Common myeloid progenitor, CD34-positive (primary cell): ENCODE data around the gene HDGFL2.

Source experiments
- CTCF ChIA-PET: fragments of 350-600 bp; sonication (Branson Sonifier 250); formaldehyde crosslinking; loops from one replicate; lab custom pipeline; 2021; ENCODE audit warnings: antibody characterized with exemption; lab: Charles Lee
- POLR2A ChIA-PET: fragments of 350-600 bp; sonication (Branson Sonifier 250); formaldehyde crosslinking; loops from one replicate; lab custom pipeline; 2021; ENCODE audit warnings: antibody characterized with exemption; lab: Charles Lee
- DNase-seq, 3 donors: peaks; one replicate each; pipeline versions ENCODE4 v3.0.0 to v3.0.0-alpha.2; 2013
- H3K27ac ChIP-seq, 2 experiments: 1 replicate in 1 of 2; 2 replicates in 1 of 2; pipeline ENCODE4 v1.7.0; 2013; ENCODE audit warnings: inconsistent platforms in 2 of 2, low read length in 2 of 2, mild to moderate bottlenecking in 2 of 2, low read depth in 1 of 2, moderate library complexity in 1 of 2; ENCODE audit not compliant: severe bottlenecking in 2 of 2, insufficient read depth in 1 of 2, poor library complexity in 1 of 2
- H3K27me3 ChIP-seq, 5 experiments: replicated peaks in 2 of 5; 1 replicate in 3 of 5; 2 replicates in 2 of 5; pipeline versions ENCODE4 v1.6.1 to v1.7.0; 2013; ENCODE audit warnings: low read length in 4 of 5, mild to moderate bottlenecking in 2 of 5, moderate library complexity in 2 of 5, inconsistent platforms in 1 of 5; ENCODE audit not compliant: insufficient read depth in 5 of 5, control insufficient read depth in 4 of 5
- H3K36me3 ChIP-seq, 4 experiments: 1 replicate in 2 of 4; 2 replicates in 2 of 4; pipeline versions ENCODE4 v1.6.1 to v1.7.0; 2013; ENCODE audit warnings: low read length in 3 of 4, control low read depth in 1 of 4, mild to moderate bottlenecking in 1 of 4; ENCODE audit not compliant: control insufficient read depth in 4 of 4, insufficient read depth in 4 of 4
- H3K4me1 ChIP-seq, 4 experiments: 1 replicate in 3 of 4; 2 replicates in 1 of 4; pipeline versions ENCODE4 v1.6.1 to v1.7.1; 2013; ENCODE audit warnings: low read length in 3 of 4, mild to moderate bottlenecking in 3 of 4, control low read depth in 1 of 4, inconsistent platforms in 1 of 4, moderate library complexity in 1 of 4; ENCODE audit not compliant: control insufficient read depth in 4 of 4, insufficient read depth in 4 of 4; ENCODE audit errors: control extremely low read depth in 1 of 4
- H3K4me3 ChIP-seq, 7 experiments: 1 replicate in 4 of 7; 2 replicates in 3 of 7; pipeline versions ENCODE4 v1.5.1 to v1.7.0; 2013; ENCODE audit warnings: mild to moderate bottlenecking in 7 of 7, low read length in 6 of 7, moderate library complexity in 6 of 7, inconsistent platforms in 2 of 7, low read depth in 2 of 7, control low read depth in 1 of 7; ENCODE audit not compliant: insufficient read depth in 4 of 7, control insufficient read depth in 1 of 7; ENCODE audit errors: extremely low read depth in 1 of 7
- H3K9me3 ChIP-seq, 5 experiments: 1 replicate in 4 of 5; 2 replicates in 1 of 5; pipeline versions ENCODE4 v1.6.1 to v1.7.1; 2013; ENCODE audit warnings: low read length in 4 of 5, mild to moderate bottlenecking in 2 of 5, inconsistent platforms in 1 of 5, low read depth in 1 of 5, moderate library complexity in 1 of 5; ENCODE audit not compliant: control insufficient read depth in 4 of 5, insufficient read depth in 2 of 5; ENCODE audit errors: control extremely low read depth in 1 of 5
- WGBS: methylation state at CpG from one replicate; pipeline ENCODE4 v1.1.5; 2013; ENCODE audit not compliant: insufficient coverage; 5-methylcytosine and 5-hydroxymethylcytosine counted together

Gene HDGFL2

GRCh38 chr19:4506449-4507149, 34.5 kb downstream of the HDGFL2 start:
- DNase-seq, result peak; percentile 21 to 65 (median 57)
- Histone ChIP-seq H3K27ac (no peak overlapping the region), H3K9me3 (no peaks in the 10 kb centered on the region), H3K4me1 (peaks cover 0 to 9% (median 4%) of the 10 kb centered on the region in 4 experiments), H3K27me3 (no peaks in the 10 kb centered on the region), H3K36me3 (peaks cover 0 to 36% (median 22%) of the 10 kb centered on the region in 4 experiments), H3K4me3 (no peak overlapping the region)
- ChIA-PET POLR2A (no interaction called here), CTCF (interaction anchor here (3.4 kb wide), 1 partner anchor 17 kb away, joined by 20 read pairs; no protein-coding TSS in a partner anchor)
- WGBS, result 97% methylated on average over 14 of the region's 17 CpGs

GRCh38 chr19:4507150-4507452, 35.0 kb downstream of the HDGFL2 start:
- H3K27me3 ChIP-seq, result no peaks in the 10 kb centered on the region
- CTCF ChIA-PET, result interaction anchor here (3.4 kb wide), 1 partner anchor 17 kb away, joined by 20 read pairs; no protein-coding TSS in a partner anchor
- H3K4me1 ChIP-seq, result peaks cover 0 to 9% (median 4%) of the 10 kb centered on the region in 4 experiments
- H3K4me3 ChIP-seq, result no peak overlapping the region
- H3K36me3 ChIP-seq, result peaks cover 0 to 33% (median 19%) of the 10 kb centered on the region in 4 experiments
- POLR2A ChIA-PET, result no interaction called here
- WGBS, result 99% methylated on average over 12 of the region's 12 CpGs
- DNase-seq, result no peak
- H3K9me3 ChIP-seq, result no peaks in the 10 kb centered on the region
- no peak overlapping the region for H3K27ac ChIP-seq

- no peak overlapping the region for H3K4me3 ChIP-seq
- 96% methylated on average over 17 of the region's 17 CpGs for WGBS
- ChIA-PET CTCF (interaction anchor here (3.4 kb wide), 1 partner anchor 16 kb away, joined by 20 read pairs; no protein-coding TSS in a partner anchor), POLR2A (no interaction called here)
- peaks cover 0 to 26% (median 14%) of the 10 kb centered on the region in 4 experiments for H3K36me3 ChIP-seq
- no peak for DNase-seq
- H3K4me1 ChIP-seq, result peaks cover 0 to 9% (median 4%) of the 10 kb centered on the region in 4 experiments
- no peaks in the 10 kb centered on the region for H3K27me3 ChIP-seq
- no peak overlapping the region for H3K27ac ChIP-seq
- no peaks in the 10 kb centered on the region for H3K9me3 ChIP-seq
Observed at GRCh38 chr19:4507804-4508203, 35.7 kb downstream of the HDGFL2 start.

- H3K9me3 ChIP-seq, result no peaks in the 10 kb centered on the region
- ChIA-PET POLR2A (no interaction called here), CTCF (interaction anchor here (0.6 to 3.4 kb wide), 3 partner anchors 12 to 521 kb away, joined by 4 to 20 read pairs (median 7); no protein-coding TSS in a partner anchor)
- no peak overlapping the region for H3K27ac ChIP-seq
- no peak overlapping the region for H3K4me3 ChIP-seq
- 96% methylated on average over 12 of the region's 21 CpGs for WGBS
- DNase-seq, result no peak
- peaks cover 0 to 9% (median 4%) of the 10 kb centered on the region in 4 experiments for H3K4me1 ChIP-seq
- H3K36me3 ChIP-seq, result peaks cover 0 to 18% (median 9%) of the 10 kb centered on the region in 4 experiments
- no peaks in the 10 kb centered on the region for H3K27me3 ChIP-seq
Observed at GRCh38 chr19:4508698-4509097, 36.6 kb downstream of the HDGFL2 start.

- DNase-seq, result no peak
- Histone ChIP-seq H3K27me3 (no peaks in the 10 kb centered on the region), H3K4me3 (no peak overlapping the region), H3K27ac (no peak overlapping the region), H3K36me3 (peaks cover 0 to 3% (median under 1%) of the 10 kb centered on the region in 4 experiments), H3K4me1 (peaks cover 0 to 9% (median 4%) of the 10 kb centered on the region in 4 experiments), H3K9me3 (no peaks in the 10 kb centered on the region)
- 89% methylated on average over 35 of the region's 37 CpGs for WGBS
- POLR2A ChIA-PET, result no interaction called here
- CTCF ChIA-PET, result interaction anchor here (1.6 kb wide), 1 partner anchor 11 kb away, joined by 7 read pairs; no protein-coding TSS in a partner anchor
Observed at GRCh38 chr19:4510435-4511255, 38.5 kb downstream of the HDGFL2 start.

GRCh38 chr19:4511300-4512054, 39.4 kb downstream of the HDGFL2 start:
- Histone ChIP-seq H3K36me3 (no peaks in the 10 kb centered on the region), H3K4me3 (no peak overlapping the region), H3K27me3 (no peaks in the 10 kb centered on the region), H3K9me3 (no peaks in the 10 kb centered on the region), H3K4me1 (peaks cover 0 to 3% (median 1%) of the 10 kb centered on the region in 4 experiments), H3K27ac (no peak overlapping the region)
- DNase-seq, result no peak
- ChIA-PET POLR2A (no interaction called here), CTCF (no interaction called here)
- WGBS, result 88% methylated on average over 26 of the region's 27 CpGs
